D341Med (cell line): Measurements from ENCODE around the gene HIVEP2.

Experiments used
- DNase-seq: peaks from one replicate; pipeline ENCODE4 v3.0.0; 2012; ENCODE audit warnings: low spot score

HIVEP2 gene

DNA sequence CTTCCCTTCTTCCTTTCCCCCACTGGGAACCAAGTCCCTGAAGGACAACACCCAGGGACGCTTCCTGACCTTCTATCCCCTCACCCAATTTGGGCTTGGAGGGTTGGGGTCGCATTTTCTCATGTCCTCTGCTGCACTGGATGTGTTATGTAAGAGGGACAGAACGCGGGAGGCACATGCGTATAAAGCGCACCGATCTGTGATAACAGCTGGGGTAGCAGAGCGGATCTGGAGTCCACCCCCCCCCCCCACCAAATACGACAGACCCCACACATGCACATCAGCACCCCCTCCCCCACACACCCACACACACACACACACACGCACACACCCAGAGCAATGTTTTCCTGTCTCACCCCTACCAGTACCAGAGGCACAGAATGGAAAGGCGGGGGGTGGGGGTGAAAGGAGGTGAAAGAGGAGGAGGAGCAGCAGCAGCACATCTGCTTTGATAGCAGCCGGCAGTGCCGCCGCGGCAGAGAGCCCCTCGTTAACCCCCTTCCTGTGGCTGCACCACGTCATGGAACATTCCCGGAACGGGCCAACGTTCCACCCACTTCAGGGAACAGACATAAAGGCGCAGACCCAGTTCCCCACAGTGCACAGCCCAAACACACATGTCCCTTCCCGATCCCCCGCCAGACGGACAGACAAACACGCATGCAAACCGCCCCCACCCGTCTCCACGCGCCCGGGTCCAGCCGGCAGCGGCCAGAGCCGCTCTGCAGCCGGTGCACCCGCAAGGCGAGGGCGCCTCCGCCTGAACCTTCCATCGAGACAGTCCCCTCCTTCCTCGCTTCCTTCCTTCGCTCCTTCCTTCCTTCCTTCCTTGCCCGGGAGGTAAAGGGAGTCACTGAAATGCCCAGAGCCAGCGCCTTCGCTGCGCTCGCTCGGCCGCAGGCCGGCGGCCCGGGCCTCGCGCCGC is 590 bp downstream of the HIVEP2 start:
- peak; percentile 16 for DNase-seq

DNA sequence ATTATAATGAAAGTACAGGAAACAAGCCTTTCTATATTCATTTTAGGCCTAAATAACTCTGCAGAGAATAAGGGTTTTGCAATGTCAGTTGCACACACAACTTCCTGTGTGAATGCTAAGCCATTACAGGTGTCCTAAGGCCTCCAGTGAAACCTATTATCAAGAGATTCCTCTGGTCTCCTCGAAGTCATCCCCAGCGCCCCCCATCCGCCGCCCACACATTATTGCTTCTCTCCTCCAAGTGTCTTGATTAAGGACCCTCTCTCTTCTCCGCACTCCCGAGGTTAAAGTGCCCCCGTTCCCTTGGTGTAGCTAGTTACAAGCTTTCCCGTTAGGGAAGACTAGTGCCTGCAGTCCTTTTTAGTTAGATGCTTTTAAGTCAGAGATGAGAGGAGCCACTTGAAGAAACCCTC is 1.3 kb downstream of the HIVEP2 start:
- DNase-seq = no peak

DNA sequence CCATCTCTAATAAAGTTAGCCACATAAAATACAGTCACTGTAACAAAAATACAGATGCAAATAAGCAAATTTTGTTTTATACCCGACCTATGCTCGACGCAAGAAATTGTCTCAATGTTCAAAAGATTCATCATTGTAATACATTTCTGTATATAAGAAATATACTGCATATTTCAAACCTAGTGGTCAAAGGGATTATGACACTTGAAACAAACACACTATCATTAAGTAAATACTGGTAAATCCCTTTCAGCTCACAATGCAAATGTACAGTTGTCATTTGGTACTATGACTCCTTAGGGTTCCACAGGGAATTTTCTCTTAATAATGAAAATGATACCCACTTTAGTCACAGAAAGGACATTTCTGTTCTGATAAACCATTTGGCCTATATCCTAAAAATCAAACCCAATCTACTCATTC is 2.2 kb downstream of the HIVEP2 start:
- no peak for DNase-seq

DNA sequence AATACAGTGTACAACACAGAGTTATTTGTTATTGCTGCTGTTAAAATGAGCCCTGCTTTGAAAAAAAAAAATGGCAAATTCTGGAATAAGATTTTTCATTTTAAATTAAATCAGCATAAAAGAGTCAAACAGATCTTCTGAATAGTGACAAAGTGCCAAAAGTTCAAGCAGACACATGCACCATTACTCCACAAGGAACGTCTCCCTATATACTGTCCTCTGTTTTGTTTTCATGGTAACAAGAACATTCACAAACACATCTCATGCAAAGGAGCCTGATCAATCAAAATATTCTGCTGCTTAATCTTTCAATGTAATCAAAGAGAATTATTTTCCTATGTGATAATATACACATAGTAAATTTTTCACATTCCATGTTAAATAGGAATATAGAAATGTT is 2.7 kb downstream of the HIVEP2 start:
- DNase-seq = no peak

DNA sequence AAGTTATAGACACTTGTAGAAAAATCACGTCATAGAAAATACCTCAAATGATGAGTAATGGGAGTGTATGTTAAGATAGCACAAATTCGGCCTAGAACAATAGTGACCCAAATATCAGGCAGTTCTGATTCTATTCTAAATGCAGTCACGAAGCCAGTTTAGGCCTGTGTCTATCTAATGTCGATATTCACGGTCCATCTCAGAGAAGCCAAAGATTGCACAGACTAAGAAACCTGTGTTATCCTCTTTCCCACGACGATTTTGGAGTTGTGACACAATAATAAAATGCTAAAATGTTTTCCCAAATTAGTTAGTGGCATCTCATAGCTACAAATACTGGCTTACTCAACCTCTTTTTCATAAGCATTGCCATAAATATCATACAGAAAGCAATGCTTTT is 4.0 kb downstream of the HIVEP2 start:
- DNase-seq = no peak

DNA sequence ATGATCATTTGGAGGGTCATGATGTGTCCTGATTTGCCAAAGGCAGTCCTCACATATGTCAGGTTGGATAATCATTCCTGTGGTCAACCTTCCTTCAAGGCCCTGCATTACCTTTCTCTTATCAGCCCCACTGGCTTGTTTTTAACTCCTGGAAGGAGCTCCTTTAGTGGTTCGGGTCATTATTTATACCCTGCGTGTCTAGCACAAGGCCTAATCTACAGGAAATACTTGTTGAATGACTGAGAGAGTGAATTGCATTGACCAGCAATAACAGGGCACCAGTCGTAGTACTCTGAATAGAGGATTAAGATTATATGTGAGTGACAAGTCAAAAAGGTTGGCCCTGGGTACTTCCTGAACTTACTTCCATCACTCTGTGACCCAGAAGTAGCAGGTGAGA is 4.5 kb downstream of the HIVEP2 start:
- DNase-seq = no peak

DNA sequence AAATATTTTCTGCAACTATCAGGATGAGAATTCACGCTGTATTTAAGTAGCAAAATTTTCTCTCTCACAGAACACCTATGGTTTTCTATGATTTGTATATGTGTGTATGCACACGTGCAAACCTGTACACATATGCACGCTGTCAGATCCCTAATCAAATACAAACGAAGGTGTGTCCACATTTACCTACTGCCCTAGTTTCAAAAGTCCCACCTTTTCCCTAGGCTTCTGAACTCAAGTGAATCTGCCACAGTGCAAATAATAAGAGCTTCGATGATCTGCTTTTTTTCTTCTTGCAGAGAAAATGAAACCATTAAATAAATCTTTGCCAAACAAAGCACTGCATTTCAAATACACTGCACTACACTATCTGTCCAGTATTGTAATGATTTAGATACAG is 6.5 kb downstream of the HIVEP2 start:
- no peak for DNase-seq

DNA sequence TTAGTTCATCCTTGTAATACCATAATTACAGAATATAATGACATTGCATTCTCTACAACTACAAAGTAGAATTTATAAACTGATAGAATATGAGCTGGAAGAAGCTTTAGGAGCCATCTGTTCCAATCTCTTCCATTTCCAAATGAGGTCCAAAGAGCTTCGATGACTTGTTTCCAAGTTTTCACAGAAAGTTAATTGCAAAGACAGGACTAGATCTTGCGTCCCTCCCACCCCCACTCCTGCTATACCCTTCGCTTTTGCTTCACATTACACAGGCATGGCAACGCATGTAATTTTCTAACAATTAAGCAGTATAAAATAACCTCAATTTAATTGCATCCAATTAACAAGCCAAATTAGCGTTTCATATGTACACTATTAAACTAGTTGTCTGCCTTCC is 7.0 kb downstream of the HIVEP2 start:
- DNase-seq = peak; percentile 41

DNA sequence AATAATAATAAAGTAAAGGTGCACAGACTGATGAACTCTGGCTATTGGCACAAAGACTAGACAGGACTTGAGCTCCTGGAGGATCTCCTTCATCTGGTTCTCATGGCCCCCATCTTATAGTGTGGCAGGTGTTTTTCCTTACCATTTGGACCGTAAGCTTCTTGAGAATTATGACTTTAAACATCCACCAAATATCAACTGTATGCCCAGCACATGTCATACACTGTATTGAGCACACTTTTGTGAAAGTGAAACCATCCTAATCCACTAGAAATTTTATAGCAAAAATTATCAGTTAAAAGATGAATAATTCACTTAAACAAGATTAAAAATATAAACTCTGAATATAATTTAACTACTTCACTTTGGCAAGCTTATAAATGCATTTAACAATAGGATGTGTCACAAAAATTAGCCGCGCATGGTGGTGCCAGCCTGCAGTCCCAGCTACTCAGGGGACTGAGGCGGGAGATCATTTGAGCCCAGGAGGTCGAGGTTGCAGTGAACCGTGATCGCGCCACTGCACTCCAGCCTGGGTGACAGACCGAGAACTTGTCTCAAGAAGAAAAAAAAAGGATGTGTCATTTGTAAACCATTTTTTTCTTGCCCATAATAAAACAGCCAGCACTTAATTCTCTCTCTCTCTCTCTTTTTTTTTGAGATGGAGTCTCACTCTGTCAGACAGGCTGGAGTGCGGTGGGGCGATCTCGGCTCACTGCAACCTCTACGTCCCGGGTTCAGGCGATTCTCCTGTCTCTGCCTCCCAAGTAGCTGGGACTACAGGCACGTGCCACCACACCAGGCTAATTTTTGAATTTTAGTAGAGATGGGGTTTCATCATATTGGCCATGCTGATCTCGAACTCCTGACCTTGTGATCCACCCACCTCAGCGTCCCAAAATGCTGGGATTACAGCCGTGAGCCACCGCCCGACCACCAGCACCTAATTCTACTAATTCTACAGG is 9.1 kb downstream of the HIVEP2 start:
- DNase-seq = no peak

DNA sequence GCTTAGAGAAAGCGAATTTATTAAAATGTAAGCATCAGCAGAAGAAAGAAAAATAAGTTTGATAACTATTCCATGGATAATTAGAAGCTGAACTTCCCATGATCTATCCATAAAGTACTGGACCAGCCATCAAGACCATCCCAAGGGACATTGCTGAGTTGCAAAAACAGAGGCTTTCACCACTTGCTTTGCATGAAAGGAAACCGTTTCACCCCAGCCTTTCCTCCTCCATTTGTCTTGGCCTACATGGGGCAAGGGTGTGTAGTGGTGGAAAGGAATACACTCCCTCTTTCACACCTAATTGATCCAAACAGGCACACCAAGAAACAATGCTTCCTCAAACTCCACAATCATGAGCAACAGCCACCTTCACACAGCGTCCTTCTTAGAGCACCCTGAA is 10.4 kb downstream of the HIVEP2 start:
- no peak for DNase-seq

DNA sequence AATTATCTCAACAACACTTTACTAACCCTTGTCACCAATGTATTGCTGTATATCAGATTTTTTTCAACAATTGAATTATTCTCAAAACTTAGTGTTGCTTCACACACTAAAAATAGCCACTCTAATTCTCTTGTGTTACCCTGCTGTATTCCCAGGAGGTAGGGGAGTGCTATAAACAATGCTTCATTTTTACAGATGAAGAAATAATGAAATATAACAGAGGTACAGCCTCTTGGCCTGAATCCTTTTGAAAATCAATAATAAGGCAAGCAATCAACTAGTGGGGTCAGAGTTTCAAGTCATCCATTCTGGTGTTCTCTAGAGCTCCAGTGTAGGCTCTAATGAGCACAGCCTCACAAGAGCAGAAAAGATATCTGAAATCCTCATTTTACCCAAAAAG is 10.9 kb downstream of the HIVEP2 start:
- no peak for DNase-seq

DNA sequence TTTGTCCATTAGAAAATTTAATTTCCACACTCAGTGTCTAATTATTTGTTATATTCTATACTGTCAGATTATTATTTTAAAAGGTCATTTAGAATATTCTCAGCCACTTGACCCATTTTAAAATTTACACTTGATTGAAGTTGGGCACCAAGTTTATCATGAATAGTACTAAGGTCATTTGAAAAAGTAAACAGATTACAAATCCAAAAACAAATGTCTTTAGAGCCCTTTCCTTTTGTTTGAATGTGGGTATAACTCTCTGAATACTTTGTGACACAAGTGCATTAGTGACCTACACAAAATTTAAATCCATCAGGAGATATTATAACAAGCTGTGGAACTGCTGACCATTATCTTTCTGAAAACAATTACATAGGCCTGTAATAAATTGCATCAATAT is 11.3 kb downstream of the HIVEP2 start:
- DNase-seq = no peak

DNA sequence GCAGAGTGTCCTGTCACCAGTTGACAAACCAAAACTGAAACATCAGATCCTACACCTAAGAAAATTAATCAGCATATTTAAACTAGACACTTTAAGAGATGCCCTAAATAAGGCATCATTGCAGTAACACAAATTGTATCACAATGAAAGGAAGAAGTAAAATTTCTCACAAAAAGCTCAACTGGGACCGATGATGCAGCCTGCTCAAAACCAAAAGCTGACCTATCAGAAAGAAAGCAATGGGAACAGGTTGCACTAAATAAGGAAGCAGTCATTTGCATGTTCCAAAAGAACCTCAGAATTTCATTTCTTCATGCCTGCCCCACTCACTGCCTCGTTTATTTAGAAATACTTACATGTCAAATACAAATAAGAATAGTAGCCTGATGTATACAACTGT is 12.1 kb downstream of the HIVEP2 start:
- no peak for DNase-seq

DNA sequence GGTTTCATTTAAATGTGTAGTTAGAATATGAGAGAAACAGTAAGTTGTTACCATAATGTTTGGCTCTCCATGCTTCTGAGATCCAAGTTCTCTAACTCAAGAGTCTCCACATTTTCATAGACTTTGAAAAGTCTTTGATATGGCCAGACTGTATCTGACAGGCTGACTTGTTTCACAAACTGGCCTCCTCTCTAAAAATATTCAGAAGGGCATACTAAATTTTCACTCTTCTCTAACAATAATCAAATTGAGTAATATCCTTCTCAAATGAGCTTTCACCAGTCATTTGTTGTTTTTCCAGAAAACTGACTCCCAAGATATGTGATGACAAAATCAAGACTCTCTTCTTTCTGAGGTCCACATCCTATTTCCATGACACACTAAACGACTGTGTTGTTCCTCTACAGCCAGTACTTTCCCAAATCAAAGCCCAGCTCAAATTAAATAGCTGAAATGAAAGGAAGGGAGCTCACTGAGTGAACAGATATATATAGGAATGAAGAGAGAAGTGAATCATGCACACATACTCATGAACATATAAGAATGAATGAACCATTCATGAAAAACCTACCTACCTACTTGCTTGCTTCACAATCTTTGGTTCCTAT is 15.1 kb downstream of the HIVEP2 start:
- DNase-seq = no peak

DNA sequence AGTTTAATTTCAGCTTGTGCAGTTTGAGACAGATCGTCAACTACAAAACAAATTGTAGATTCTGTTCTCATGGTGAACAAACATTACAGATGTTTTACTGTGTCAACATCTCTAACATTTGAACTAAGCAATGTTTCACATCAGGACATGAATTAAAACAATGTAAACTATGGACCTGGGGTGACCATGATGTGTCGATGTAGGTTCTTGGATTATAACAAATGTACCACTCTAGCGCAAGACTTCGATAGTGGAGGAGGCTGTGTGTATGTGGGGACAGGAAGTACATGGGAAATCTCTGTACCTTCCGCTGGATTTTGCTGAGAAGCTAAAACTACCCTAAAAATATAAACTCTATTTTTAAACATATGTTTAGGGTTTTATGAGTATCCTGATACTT is 17.1 kb downstream of the HIVEP2 start:
- DNase-seq = no peak

DNA sequence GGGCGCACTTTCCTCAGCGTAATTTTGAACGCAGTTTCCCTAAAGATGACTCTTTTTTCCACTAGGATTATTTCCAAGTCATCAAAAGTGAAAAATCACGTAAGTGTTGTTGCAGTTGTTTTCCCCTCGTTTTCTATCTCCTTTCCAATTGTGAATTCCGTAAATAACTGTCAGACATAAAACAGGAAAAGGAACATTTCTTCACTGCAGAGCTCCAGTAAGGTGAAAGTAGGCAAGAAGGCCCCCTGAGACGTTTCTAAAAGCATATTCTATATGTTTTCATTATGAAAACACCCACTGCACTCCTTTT is 17.8 kb downstream of the HIVEP2 start:
- no peak for DNase-seq

DNA sequence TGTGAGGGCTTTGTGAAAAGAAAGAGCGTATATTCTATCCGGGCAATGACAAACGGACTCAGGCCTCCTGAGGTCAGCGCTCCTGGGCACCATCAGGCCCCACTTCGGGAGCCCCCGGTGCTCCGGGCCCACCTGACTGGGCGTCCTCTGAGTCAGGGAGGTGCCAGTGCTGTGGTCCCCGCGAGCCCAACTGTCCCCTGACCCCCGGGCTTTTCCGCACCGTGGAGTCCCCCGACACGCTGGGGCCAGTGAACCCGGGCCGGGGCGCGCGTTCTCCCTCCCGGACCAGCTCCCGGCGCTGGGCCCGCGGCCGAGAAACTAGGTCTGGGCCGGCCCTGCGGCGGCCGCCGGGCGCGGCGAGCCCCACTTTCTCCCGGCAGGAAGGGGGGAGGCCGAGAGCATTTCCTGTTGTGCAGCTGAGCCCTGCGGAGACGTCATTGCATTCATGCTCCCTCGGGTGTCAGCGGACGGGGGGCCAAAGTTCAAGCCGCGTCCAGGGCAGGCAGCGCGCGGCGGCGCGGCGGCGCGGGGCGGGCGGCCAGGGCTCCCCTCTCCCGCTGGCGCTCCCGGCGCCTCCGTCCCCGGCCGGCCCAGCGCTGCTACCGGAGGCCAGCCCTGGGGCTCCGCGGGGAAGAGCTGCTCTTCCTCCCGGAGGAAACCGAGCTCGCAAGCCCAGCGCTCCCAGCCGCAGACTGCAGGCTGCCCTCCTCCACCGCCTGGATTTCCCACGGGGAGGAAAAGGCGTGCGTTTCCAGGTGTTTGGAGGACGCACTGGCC is 18.3 kb downstream of the HIVEP2 start:
- DNase-seq = peak; percentile 60

DNA sequence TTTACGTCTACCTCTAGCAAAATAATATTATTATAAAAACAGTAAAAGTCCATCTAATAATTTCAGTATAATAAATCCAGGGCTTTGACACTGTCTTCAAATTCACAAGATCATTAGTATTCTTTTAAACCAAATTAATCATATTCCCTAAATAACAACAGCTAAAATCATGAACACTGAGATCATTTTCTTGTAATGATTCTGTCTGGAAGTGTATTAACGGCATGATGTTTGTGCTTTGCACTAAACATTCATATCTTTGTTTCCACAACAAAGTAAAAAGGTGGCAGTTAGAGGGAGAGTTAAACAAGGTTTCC is 18.8 kb downstream of the HIVEP2 start:
- DNase-seq = no peak

DNA sequence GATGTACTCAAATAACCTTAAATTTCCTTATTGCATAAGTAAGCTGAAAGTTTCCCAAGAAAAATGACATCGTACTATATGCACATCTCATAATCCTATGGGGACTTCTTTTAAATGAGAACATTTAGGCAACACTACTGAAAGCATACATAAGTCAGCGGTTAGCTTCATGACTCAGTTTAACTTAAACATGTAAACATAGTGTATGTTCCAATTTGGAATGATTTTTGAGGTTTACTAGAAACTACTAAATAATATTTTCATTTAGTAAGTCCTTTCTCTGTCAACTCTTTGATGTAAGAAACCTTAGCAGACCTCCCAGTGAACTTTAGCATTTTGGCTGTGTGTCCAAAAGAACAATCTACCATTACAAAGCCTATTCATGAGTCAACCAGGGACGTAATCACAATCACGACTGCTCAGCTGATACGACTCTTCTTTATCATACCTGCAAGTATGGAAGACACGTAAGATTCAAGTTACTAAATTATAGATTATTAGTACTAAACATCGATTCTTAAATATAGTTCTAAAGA is 19.3 kb downstream of the HIVEP2 start:
- no peak for DNase-seq

DNA sequence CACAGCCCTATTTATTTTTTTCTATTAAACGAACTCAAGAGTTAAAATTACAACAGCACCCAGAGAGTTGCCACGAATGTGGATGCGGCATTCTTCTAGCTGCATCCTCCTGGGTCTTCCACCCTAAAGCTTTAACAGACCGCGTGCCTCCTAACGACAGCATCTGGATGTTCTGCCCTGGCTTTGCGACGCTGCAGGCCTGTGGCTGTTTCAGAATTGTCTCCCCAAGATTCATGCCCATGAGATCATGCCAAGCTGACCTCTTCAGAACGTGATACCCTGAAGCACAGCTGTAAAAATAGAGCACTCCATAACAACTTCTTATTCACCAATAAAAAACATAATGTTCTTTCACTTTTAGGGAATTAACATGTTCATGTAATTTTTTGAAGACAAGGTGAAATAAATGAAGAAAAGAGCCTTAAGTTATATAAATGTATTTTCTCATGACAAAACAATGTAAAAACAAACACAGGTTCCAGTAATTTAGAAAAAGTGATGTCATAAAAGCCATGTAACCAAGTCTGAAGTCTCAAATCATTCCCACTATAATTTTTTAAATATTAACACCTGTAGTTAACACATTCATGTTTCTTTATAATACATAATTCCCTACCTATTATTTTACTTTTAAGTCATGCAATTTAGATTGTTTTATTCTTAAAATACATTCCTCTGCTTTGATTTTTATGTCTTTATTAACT is 26.5 kb downstream of the HIVEP2 start:
- DNase-seq = no peak

DNA sequence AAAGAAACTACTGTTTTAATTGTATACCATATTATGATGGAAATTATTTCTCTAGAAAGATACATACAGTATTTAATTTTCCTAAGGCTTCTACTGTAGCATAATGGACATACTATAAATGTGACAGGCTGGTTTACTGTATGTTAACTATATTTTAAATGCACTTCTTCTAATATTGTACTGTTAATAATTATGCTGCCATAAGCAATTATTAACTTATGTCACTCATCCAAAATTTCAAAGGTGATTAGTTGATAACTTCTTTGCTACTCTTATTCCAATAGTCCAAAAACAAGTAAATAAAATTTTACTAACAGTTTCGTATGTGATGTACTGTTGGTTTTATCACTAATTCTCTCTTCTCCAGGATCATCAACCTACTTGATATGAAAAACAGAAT is 28.1 kb downstream of the HIVEP2 start:
- no peak for DNase-seq
